GM18505 (cell line): ENCODE results near the gene YIPF2.
"Not testable (repeated sequence)": the region's sequence is repeated elsewhere in the genome, so short reads cannot be mapped to it uniquely, and the experiment has no call there.

ENCODE experiments used
- ATAC-seq: cut with Tn5 transposase; IDR thresholded peaks from one replicate; pipeline ENCODE4 v1.9.1; 2021; ENCODE audit not compliant: unreplicated experiment
- POLR2A ChIP-seq: IDR thresholded peaks from 4 replicates; pipeline ENCODE4 v1.6.1; 2011; ENCODE audit warnings: borderline replicate concordance; ENCODE audit not compliant: insufficient read depth, insufficient read length; ENCODE audit errors: extremely low read depth

YIPF2 gene

DNA sequence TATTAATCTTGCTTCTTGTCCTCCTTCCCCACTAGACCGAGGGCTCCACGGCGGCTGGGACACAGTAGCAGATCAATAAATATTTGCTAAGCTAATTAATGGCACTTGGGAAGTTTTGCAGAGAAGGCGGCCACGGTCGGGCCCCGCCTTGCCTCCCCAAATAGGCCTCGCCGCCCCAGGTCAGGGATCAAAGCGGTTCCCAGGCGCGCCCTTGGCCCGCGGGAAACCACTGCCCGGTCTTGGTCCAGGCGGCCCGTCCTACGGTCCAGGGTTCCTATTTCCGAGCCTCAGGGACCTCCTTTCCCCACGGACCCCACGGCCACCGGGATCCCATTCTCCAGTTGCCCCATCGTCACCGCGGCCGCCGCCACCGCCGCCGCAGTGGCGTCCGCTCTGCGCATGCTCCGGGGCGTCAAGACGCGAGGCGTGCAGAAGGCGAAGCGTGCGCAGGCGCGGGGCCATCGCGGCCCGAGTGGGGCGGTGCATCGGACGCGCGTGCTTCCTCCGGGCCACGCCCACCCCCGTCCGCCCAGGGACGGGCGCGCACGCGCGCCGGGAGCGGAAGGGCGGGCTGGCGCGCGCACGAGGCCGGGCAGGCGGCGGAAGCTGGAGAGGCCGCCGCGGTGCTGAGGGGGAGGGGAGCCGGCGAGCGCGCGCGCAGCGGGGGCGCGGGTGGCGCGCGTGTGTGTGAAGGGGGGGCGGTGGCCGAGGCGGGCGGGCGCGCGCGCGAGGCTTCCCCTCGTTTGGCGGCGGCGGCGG lies 32.1 kb upstream of the YIPF2 start, which contains the start of gene SMARCA4:
Gene SMARCA4 (plus strand): TSS at position 717 of the 759 bp plus-strand sequence. CDS start 23,122 bp downstream, outside the sequence.
- peak; percentile 78 for ATAC-seq
- peak; percentile 94 for TF ChIP-seq POLR2A

DNA sequence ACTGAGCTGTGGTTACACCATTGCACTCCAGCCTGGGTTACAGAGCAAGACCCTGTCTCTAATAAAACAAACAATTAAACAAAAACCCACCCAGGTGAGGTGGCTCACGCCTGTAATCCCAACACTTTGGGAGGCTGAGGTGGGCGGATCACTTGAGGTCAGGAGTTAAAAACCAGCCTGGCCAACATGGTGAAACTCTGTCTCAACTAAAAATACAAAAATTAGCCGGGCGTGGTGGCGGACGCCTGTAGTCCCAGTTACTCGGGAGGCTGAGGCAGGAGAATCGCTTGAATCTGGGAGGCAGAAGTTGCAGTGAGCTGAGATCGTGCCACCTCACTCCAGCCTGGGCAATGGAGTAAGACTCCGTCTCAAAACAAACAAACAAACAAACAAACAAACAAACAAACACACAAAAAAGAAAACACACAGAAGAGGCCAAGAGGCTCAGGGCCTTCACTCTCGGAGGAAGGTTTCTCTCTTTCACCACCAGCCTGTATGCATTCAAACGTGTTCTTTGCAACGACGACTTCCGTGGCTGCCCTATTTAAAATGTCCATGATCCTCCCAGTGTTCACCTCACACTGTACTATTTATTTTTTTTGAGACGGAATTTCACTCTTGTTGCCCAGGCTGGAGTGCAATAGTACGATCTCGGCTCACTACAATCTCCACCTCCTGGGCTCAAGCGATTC lies 31.0 kb upstream of the YIPF2 start:
- not testable (repeated sequence) for ATAC-seq

DNA sequence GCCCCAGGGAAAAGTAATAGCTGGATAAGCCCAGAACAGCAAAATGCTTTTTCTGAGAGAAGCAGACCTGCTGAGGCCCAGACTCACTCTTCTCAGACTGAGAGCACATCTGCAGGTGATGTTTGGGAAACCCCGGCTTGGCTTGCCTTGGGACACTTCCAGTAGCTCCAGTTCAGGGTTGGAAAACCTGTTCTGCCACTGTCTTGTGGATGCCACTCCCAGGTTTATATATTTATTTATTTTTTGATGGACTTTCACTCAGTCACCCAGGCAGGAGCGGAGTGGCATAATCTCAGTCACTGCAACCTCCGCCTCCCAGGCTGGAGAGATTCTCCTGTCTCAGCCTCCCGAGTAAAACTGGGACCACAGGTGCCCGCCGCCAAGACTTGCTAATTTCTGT lies 24.4 kb upstream of the YIPF2 start:
- ATAC-seq, result no peak
- no peak for TF ChIP-seq POLR2A

DNA sequence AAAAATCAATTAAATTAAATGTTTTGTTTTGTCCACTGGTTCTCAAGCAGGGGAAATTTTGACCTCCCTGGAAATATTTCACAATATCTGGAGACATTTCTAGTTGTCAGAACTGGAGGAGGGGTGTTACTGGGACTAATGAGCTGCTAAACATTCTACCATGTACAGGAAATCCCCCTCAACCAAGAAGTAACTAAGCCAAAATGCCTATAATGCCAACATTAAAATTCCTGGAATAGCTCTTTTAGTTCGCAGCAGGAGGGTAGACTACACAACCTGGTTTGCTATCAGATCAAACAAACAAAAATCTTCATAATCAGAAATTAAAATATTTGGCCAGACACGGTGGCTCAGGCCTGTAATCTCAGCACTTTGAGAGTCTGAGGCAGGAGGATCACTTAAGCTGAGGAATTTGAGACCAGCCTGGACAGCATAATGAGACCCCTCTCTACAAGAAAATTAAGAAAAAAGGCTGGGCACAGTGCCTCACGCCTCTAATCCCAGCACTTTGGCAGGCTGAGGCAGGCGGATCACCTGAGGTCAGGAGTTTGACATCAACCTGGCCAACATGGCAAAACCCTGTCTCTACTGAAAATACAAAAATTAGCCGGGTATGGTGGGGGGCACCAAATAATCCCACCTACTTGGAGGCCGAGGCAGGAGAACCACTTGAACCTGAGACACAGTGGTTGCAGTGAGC lies 18.7 kb upstream of the YIPF2 start:
- ATAC-seq, result no peak
- no peak for TF ChIP-seq POLR2A

DNA sequence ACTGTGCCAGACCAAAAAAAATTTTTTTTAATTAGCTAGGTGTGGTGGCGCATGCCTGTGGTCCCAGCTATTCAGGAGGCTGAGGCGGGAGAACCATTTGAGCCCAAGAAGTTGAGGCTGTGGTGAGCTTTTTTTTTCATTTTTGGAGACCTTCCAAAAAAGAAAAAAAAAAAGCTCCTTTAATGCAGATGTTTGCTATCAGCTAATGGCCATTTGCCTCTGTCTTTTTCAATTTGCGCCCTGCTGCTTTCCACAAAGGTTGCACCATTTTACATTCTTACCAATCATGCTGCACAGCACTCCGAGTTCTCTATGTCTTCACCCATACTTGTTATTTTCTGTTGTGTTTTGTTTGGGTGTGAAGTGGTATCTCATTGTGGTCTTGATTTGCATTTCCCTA lies 16.8 kb upstream of the YIPF2 start:
- no peak for ATAC-seq
- TF ChIP-seq POLR2A, result no peak

DNA sequence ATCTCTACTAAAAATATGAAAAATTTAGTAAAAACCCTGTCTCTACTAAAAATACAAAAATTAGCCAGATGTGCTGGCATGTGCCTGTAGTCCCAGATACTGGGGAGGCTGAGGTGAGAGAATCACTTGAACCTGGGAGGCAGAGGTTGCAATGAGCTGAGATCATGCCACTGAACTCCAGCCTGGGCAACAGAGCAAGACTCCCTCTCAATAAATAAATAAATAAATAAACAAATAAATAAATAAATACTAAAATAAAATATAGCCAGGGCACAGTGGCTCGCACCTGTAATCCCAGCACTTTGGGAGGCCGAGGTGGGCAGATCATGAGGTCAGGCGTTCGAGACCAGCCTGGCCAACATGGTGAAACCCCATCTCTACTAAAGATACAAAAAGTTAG lies 15.0 kb upstream of the YIPF2 start:
- ATAC-seq, result not testable (repeated sequence)

DNA sequence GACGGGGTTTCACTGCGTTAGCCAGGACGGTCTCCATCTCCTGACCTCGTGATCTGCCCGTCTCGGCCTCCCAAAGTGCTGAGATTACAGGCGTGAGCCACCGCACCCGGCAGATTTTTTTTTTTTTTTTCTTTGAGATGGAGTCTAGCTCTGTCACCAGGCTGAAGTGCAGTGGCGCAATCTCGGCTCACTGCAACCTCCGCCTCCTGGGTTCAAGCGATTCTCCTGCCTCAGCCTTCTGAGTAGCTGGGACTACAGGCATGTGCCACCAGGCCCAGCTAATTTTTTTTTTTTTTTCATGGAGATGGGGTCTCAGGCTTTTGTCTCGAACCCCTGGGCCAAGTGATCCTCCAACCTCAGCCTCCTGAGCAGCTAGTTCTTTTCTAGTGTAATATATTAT lies 13.2 kb upstream of the YIPF2 start:
- ATAC-seq, result not testable (repeated sequence)

DNA sequence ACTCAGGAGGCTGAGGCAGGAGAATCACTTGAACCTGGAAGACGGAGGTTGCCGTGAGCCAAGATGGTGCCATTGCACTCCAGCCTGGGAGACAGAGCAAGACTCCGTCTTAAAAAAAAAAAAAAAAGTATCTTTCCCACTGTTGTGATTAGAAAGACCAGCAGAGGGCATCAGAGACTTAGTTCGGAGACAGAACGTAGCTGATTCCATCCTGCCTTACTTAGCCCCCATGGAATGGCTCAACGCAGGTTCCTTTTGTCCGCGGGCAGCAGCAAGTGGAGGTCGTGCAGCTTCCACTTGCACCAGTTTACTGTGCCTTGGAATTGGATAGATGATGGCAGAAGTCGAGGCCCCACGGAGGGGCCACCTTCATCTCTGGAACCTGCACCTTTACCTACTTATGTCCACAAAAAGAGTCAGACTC lies 8.2 kb upstream of the YIPF2 start:
- ATAC-seq, result no peak
- no peak for TF ChIP-seq POLR2A

DNA sequence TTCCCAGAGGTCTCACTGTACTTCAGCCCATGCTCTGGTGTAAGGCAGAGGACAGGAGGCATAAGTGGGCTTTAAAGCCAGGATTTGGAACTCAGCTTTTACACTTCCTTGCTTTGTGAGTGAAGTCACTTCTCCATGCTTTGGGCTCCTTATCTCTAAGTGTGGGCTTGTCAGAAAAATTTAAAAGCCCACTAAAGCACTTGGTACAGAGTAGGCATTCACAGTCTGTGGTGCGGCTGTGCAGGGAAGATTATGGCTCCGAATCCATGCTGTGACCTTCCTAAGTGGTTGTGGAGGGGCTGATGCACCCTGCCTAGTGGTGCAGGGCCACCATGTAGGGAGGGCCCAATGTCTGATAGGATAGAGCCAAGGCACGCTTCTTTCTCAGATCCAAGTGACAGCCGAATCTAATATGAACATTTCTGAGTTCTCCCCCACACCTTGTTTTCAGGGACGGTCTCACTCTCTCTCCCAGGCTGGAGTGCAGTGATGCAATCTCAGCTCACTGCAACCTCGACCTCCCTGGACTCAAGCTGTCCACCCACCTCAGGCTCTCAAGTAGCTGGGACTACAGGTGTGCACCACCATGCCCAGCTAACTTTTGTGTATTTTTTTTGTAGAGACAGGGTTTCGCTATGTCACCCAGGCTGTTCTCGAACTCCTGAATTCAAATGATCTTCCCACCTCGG lies 7.1 kb upstream of the YIPF2 start:
- ATAC-seq, result no peak
- TF ChIP-seq POLR2A, result no peak

DNA sequence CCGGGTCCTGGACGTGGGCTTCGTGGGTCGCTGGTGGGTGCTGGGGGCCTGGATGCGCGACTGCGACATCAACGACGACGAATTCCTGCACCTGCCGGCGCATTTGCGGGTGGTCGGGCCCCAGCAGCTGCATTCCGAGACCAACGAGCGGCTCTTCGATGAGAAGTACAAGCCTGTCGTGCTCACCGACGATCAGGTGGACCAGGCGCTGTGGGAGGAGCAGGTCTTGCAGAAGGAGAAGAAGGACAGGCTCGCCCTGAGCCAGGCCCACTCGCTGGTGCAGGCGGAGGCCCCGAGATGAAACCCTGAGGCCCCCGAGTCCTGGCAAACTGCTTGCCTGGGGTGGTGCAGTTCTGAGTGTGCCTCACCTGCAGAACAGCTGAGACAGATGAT lies 959 bp upstream of the YIPF2 start:
- ATAC-seq, result no peak
- no peak for TF ChIP-seq POLR2A

DNA sequence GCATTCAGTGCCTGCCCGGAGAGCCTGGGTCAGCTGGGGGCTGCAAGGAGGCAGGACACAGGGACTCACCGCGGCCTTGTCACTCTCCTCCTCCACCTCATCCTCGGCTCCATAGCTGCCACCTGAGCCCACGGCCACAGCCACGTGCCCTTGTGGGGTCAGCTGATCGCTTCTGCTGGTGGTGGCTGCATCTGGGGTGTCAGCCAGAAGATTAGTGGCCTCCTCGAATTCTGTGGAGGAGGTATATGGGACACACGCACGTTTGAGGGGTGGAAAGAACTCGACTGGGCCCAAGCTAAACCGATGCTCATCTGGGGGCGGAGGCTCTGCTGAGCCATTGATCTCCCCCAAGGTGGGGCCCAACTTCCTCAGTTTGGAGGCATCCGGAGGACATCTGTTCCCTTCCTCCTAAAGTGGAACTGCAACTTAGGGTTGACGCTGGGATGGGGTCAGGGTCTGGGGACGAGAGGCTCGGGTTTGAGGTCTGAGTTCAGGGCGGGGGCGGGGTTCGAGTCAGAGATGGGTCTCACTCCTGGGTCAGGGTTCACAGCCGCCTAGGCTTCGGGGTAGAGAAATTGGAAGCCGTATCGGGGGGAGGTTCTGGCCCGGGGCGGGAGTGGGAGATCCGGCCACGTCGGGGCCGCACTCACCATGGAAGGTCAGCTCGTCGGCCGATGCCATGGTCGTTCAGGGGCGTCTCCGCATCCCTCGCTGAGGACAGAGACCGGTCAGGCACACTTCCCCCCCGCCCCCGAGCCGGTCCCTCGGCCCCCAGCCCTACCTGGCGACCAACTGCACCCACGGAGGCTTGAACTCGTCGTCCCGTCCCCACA lies 493 bp downstream of the YIPF2 start:
- no peak for TF ChIP-seq POLR2A
- ATAC-seq, result peak; percentile 8

DNA sequence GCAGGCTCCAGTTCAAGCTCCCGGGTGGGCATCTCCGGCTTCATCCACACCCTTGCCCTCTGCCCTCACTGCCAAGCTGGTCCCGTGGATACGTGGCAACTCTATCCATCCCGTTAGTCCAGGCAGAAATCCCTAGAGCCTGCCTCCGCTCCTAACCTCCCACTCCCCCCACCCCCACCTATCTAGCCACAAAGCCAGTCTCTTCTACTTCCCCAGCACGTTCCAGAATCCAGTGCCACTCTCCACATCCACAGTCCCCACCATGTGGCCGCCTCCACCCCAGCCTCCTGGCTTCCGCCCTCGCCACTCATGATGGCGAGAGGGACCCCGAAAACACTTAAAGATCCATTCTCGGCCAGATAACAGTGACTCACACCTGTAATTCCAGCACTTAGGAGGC lies 3.8 kb downstream of the YIPF2 start:
- TF ChIP-seq POLR2A, result no peak
- ATAC-seq, result no peak

DNA sequence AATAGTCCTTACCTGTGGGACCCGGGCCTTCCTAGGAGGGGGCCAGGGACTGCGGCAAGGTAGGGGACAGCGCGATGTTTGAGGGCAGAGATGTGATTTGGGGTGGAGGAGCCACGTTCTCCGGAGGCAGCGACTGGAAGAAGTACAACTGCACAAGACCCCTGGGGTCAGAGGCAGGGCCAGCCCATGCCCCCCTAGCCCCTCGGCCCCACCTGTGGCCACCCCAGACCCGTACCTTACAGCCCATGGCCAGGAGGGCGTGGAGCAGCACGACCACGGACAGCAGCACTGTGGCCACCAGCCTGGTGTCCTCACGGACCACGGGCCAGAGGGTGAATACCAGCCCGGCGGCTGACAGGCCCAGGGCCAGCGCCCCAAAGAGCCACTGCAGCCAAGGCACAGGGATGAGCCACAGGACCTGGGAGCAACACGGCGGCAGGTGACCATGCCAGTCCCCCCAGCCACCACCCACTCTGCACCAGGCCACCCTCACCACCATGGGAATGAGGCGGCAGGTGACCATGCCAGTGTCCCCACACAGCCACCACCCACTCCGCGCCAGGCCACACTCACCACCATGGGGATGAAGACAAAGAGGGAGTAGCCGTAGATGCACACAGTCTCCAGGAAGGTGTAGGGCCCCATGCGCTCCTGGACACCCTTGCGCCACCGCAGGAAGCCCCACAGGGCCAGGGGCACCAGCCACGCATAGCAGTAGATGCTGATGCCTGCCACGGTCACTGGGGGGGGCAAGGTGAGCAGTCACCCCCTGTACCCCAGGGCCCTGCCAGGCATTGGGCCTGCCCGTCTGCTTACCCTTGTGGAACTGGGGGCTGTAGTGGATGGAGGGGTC lies 5.0 kb downstream of the YIPF2 start:
- ATAC-seq, result no peak
- peak; percentile 39 for TF ChIP-seq POLR2A
